ENCODE measurements around the gene SRGAP2C.
"Not testable (repeated sequence)": the region's sequence is repeated elsewhere in the genome, so short reads cannot be mapped to it uniquely, and the experiment has no call there.

Gene SRGAP2C

GRCh38 chr1:121226295-121226904, 41.6 kb downstream of the SRGAP2C start:
- not testable (repeated sequence) for DNase-seq (ENCODE audit: low read depth in 4 of 4, low spot score in 1 of 4)

- not testable (repeated sequence) for DNase-seq (ENCODE audit: low read depth in 4 of 4, low spot score in 1 of 4)
Observed at GRCh38 chr1:121226925-121227324, 42.1 kb downstream of the SRGAP2C start.

DNA sequence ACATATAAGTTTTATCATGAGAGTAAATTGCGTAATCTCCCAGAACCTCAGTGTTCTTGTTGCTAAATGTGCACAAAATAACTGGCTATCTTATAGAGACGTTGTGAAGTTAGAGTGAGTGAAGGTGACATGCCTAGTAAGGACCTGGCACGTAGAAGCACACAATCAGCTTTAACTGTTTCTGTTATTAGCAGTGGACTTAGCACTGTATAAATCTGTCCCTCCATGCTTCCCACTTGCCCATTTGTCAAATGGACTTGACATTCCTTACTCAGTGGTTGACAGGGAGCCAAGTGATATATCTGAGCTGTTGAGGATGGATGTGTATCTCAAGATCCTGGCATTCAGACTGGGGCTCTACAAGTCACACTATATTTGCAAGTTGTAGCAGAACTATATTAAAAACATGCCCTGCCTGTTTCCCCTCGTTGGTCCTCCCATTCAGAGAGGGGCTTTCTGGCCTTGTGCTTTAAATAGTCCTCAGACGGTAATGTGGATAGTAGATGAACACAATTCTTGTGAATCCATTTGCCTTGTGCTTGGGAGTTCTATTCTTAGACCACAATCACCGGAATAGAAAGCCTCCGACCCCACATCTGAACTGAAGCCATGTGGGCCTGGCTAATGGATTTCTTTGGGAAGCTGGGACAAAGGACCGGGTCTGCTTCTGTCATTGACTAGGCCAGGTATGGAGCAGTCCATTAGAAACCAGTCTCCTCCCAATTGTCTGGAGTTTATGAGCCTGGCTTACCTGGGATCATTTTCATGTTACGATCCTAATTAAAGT, 43.0 kb downstream of the SRGAP2C start:
- DNase-seq (ENCODE audit: low read depth in 4 of 4, low spot score in 1 of 4): not testable (repeated sequence)

GRCh38 chr1:121230636-121231035, 45.9 kb downstream of the SRGAP2C start:
- not testable (repeated sequence) for DNase-seq (ENCODE audit: low read depth in 4 of 4, low spot score in 1 of 4)

DNA sequence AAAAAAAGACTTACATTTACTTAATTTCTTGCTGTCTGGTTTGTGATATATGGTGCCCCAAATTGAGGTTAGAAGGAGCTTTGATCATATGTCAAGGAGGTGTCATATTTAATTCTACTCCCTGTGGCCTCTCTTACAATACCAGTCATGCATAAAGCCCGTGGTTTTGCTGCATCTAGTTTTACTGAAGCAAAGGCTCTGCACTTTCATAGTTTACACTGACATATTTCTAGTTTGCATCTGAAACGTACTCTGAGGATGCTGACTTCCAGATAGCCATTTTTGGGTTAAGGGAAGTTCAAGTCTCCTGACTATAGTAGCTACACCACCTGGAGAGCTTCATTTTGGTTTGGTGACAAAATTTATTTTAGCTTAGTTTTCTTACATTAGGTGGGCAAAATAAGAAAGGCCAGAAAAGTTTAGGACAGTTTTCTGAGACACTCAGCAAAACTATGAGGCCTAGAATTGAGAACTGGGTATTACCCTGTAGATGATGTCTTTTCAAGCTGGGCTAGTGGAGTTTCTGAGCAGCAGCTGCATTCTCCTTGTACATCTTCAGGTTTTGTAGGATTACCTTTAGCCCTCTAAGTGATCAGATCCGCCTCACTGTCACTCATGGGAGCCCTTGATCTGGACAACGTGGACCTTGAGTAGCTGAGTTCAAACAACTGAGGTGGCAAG, 47.8 kb downstream of the SRGAP2C start:
- not testable (repeated sequence) for DNase-seq (ENCODE audit: low read depth in 4 of 4, low spot score in 1 of 4)

DNA sequence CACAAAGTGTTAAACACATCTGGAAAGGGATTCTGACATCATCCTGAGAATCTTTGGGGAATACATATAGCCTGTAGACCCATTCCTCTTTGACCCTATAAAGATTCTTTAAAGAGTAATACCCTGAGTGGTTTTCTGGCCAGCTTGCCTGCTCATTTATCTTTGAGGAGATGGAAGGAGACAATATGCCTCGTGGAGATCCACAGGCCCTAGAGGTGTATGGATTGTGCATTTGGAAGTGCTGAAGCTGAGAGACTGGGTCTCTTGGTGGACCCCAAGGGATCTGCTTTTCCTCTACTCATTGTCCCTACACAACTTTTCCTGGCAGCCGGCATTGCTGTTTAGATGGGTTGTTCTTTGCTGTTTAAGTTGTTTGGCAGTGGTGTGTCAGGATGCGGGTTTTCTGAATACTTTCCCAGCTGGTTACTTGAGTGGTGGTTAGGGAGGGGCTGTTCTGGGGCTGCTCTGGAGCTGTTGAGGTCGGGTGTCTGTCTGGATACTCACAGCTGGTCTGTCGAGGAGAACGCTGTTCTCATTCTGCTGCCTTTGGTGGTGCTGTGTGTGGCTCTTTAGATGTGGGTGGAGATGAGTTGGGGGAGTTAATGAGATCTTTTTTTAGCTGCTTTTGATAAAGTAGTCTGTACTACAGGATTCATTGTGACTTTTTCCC, 49.5 kb downstream of the SRGAP2C start:
- DNase-seq (ENCODE audit: low read depth in 4 of 4, low spot score in 1 of 4): not testable (repeated sequence)

GRCh38 chr1:121238384-121238783, 53.6 kb downstream of the SRGAP2C start:
- not testable (repeated sequence) for DNase-seq (ENCODE audit: low read depth in 4 of 4, low spot score in 1 of 4)

DNA sequence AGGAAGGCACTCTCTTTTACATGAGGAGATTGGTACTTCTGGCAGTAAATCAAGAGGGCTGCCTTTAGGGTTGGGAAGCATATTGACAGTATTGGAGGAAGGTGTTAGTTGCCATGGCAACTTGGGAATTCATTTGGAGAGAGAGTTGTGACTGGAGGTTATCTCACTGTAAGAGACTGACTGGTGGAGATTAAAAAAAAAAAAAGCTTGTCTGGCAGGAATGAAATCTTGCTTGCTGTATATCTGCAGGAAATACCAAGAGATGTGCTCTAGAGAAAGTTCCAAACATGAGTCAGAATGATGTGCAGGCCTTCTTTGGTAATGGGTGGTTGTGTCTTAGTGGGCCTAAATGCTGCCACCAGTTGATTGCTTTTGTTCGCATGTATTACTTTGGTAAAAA, 59.1 kb downstream of the SRGAP2C start:
- not testable (repeated sequence) for DNase-seq (ENCODE audit: low read depth in 4 of 4, low spot score in 1 of 4)

GRCh38 chr1:121246399-121246798, 61.6 kb downstream of the SRGAP2C start:
- DNase-seq (ENCODE audit: low read depth in 4 of 4, low spot score in 1 of 4): not testable (repeated sequence)

DNA sequence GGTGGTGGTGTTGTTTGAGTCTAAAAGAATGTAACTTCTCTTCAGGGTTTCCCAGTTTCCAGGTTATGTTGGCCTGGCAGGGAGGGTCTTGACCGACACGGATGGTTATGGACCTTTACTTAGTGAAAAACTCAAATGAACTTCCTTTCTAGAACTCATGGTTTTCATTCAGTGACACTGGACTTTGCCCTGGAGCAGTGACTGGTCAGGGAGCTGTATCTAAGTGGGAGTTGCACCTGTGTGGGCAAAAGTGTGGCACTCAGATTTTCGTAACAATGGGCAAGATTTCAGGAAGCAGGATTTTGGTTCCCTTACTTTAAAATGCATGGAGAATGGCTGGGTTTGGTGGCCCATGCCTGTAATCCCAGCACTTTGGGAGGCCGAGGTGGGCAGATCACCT, 67.9 kb downstream of the SRGAP2C start:
- DNase-seq (ENCODE audit: low read depth in 4 of 4, low spot score in 1 of 4): not testable (repeated sequence)

GRCh38 chr1:121254618-121255017, 69.8 kb downstream of the SRGAP2C start:
- not testable (repeated sequence) for DNase-seq (ENCODE audit: low read depth in 4 of 4, low spot score in 1 of 4)

- not testable (repeated sequence) for DNase-seq (ENCODE audit: low read depth in 4 of 4, low spot score in 1 of 4)
Observed at GRCh38 chr1:121257632-121258031, 72.9 kb downstream of the SRGAP2C start.

DNA sequence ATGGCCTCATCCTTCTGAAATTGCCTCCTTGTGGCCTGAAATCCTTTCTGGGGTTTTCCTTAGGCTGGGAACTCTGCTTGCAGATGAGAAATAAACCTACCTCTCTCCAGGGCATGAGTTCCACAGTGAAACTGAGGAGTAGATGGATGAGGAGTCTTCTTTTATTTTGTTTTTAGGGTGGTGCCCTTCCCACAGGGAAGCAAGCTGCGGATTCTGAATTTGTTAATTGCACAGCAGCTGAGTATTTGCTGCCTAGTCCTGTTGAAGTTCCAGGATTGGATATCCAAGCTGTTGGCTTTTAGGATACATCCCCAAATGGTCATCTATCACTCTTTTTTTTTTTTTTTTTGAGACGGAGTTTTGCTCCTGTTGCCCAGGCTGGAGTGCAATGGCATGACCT, 73.4 kb downstream of the SRGAP2C start:
- not testable (repeated sequence) for DNase-seq (ENCODE audit: low read depth in 4 of 4, low spot score in 1 of 4)

DNA sequence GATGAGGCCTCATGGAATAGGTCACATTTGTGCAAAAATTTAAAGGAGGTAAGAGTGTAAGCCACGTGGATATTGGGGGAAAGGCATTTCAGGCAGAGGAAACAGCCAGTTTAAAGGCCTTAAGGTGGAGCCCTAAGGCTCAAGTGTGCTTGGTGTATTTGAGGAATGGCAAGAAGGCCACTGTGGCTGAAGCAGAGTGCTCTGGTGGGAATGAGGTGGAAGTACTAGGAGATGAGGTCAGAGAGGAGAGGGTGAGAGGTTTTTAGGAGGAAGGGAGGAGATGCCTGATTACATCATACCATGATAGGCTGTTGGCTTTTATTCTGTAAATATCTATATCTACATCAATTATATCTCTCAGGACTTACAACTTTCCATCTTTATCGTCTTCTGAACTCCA, 75.4 kb downstream of the SRGAP2C start:
- DNase-seq (ENCODE audit: low read depth in 4 of 4, low spot score in 1 of 4): not testable (repeated sequence)

DNA sequence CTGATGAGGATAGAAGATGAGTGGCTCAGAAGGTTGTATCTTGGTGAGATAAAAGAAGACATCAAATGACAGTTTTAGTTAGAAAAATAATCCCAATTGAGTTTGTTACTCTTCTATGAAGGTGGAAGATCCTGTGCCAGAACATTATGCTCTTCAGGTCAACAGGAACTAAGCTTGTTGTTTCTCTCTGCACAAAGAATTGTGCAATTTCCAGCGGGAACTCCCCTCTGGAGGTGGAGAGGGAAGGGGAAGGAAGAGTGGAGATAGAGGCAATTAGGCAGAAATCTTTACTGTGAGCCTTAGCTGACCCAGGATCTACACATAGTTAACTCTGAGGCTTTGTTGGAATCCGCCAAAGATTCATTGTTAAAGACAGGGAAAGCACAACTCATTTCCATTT, 77.4 kb downstream of the SRGAP2C start:
- not testable (repeated sequence) for DNase-seq (ENCODE audit: low read depth in 4 of 4, low spot score in 1 of 4)

DNA sequence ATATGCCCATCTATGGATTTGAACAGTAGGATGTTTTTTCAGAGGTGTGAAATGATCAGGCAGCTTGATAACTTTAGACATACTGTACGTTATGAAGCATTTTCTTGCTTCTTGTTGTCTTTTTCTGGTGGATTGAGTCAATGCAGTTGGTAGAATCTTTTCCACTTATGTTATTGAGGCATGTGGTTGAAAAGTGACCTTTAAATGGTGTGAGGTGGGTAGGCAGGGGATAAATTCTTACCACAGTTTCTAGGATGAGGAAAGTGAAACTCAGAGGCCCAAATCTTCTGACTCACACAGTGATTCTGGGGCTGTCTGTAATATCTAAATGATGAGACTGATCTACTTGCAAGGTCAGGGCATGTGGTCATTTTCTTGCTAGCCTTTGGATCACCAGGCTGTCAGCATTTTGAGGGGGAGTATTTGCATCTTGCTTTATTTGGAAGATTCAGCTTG, 79.0 kb downstream of the SRGAP2C start:
- peak in 1 of 4 experiments; percentile 4 for DNase-seq (ENCODE audit: low read depth in 4 of 4, low spot score in 1 of 4)

DNA sequence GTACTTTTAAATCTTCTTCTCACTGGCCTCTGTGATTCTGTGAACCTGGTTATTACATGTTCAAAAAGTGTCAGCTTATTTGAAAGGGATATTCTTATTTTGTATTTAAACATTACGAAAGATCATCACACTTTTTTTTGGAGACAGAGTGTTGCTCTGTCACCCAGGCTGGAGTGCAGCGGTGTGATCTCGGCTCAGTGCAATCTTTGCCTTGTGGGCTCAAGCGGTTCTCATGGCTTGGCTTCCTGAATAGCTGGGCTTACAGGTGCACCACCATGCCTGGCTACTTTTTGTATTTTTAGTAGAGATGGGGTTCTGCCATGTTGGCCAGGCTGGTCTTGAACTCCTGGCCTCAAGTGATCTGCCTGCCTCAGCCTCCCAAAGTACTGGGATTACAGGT, 82.3 kb downstream of the SRGAP2C start:
- not testable (repeated sequence) for DNase-seq (ENCODE audit: low read depth in 4 of 4, low spot score in 1 of 4)

DNA sequence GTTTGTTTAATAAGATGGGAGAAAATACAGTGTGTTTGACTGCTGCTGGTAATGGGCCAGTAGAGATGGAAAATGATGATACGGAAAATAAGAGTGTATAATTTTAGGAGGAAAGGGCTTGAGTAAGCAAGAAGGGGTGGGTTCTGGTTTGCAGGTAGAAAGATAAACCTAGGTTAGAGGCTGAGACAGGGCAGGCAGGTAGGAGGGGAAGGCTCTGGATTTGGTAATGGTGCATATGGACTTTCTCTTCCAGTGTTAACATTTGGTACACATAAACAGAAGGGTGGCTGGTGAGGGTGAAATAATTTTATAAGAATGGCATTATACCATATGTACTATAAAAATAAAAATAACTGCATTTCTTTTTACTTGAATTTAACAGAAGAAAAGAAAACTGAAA, 84.5 kb downstream of the SRGAP2C start:
- DNase-seq (ENCODE audit: low read depth in 4 of 4, low spot score in 1 of 4): not testable (repeated sequence)

DNA sequence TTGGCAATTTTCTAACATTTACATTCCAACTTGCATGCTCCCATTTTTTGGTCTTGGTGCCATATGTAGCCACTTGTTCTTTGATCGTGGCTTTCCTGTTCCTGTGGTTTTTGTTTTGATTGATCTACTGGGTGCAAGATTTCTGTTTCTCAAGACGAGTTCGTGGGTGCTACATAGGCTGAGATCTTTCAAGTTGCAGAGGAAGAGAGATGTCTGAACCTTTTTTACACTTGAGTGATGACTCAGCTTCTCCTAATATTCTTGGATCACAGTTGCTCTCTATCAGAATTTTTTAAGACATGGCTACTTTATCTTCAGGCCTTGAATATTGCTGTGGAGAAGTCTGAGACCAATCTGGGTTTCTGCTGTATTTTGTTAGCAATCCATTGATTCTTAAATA, 85.2 kb downstream of the SRGAP2C start:
- not testable (repeated sequence) for DNase-seq (ENCODE audit: low read depth in 4 of 4, low spot score in 1 of 4)

DNA sequence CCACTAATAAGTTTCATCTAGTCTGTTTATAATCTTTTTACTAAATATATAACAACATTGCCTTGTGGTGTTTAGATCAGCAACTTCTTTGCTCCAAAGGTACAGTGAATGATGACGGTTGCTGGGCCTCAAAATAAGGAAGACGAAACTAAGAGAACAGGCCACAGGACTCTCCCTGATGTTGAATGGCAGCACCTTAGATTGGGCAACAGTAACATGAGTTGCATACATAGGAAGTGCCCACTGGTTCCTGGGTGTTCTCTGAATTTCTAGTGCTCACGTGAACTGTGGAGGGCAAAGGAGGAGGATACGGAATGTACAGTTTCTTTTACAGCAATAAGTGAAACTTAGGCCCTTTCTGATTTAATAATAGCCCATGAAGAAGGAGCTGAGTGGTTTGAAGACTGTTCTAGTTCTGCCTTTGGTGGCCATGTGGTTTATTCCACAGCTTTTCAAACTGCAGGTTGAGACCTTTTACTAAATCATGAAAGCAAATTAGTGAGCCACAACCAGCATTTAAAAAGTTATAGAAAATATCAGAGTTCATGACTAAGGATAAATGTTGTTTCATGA, 86.5 kb downstream of the SRGAP2C start:
- not testable (repeated sequence) for DNase-seq (ENCODE audit: low read depth in 4 of 4, low spot score in 1 of 4)

- DNase-seq (ENCODE audit: low read depth in 4 of 4, low spot score in 1 of 4): not testable (repeated sequence)
Observed at GRCh38 chr1:121275435-121275834, 90.7 kb downstream of the SRGAP2C start.

All from stimulated activated CD4-positive, alpha-beta T cell treated with anti-CD3 and anti-CD28 coated beads, Interleukin-1b, Interleukin-23, amount 100 ng/mL, for 24 hours (primary cell).